NCI-H82 (cell line): ENCODE measurements around the gene SAPCD1.

Source experiments
- DNase-seq: peaks from one replicate; lab custom pipeline; 2025; lab: John Stamatoyannopoulos, UW

SAPCD1 gene

DNA sequence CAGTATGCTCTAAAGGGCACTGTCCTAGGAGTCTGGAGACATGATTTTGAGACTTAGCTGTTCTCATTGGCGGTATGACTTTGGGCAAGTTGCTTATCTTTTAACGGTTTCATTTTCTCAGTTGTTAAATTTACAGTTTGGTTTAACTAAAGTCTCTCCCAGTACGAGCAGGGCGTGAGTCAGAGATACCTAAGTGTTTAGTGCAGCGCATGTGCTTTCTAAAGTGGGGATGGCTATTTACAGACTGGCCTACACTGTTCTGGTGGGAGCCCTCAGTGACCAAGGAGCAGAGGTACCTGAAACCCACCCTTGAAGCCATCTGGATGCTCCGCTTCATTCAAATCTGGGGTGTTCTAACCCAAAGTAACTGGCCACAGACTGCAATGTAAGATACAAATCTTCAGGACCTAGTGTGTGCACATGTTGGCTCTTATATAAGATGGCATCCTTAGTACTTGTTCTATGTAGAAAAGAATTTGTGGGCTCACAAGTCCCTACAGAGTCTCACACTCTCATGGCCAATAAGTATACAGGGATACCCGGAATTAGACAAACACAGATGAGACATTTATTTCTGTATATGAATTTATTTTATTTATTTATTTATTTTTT lies 11.9 kb upstream of the SAPCD1 start:
- DNase-seq = no peak

DNA sequence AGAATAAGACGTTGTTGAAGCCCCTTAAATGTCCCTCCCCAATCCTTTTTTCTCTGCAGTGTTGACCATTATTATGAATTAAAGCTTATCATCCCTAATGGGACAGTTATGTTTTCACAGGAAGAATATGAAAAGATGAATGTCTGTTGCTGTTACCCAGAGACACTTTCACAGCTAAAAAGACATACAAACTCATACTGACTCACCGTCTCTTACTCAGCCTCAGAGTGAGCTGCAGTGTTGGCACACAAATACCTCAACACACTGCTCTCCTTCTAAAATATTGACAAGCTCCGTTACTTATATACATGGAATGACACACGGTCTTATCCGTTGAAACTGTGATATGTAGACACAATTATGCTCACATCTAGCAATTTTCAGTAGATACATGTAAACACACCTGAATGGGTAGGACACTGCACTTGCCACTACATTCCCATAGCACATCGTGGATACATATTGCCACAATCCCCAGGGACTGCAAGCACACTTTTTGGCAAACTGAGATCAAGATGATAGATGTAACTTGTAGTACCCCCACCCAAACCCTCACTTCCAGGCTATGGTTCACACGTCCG lies 9.6 kb upstream of the SAPCD1 start:
- no peak for DNase-seq

DNA sequence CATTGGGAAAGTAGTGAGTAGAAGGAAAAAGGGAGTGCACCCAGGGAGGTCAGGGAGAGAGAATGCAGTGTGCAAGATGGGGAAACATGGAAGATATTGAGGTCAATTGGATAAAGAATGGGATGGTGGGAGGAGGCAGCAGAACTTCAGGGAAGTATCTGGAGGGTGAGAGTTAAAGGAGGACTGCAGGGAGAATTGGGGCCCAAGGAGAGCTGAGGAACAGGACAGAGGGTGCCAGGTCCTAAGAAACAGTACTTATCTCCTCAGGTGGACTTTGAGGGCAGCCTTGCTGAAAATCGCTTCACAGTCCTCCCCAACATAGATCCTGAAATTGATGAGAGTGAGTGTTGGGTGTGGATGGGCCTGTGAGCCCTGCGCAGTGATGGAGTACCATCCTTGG lies 4.2 kb upstream of the SAPCD1 start:
- no peak for DNase-seq

DNA sequence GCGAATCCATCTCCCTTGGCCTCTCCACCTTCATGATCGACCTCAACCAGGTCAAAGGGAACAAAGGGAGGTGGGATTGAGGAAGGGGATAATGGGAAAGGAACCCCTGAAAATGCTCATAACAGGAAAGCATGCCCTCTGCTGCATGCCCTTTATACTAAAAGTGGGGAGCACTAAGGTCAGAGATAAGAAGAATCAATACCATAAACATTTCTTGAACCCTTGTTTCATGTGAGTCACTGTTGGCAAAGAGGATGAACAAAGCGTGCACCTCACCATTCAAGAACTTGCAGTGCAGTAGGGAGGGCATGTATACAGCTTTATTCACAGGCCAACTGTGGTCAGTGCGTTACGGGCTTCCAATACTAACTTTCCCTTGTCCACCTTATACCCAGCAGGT lies 1.7 kb upstream of the SAPCD1 start:
- no peak for DNase-seq

DNA sequence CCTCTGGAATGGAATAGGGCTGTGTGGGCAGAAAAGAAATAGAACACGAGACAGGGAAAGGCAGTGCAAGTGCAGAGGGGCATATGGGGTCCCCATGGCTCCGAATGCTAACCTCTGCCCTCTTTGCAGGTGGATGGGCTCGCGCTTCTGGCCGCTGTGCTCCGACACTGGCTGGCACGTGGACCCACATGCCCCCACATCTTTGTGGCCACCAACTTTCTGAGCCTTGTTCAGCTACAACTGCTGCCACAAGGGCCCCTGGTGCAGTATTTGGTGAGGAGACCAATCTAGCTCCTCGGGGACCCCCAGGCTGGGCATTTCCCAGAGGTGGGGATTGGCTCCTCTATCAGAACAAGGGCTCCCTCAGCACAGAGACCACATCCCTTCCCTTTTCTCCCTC lies 1.1 kb upstream of the SAPCD1 start:
- DNase-seq = no peak

DNA sequence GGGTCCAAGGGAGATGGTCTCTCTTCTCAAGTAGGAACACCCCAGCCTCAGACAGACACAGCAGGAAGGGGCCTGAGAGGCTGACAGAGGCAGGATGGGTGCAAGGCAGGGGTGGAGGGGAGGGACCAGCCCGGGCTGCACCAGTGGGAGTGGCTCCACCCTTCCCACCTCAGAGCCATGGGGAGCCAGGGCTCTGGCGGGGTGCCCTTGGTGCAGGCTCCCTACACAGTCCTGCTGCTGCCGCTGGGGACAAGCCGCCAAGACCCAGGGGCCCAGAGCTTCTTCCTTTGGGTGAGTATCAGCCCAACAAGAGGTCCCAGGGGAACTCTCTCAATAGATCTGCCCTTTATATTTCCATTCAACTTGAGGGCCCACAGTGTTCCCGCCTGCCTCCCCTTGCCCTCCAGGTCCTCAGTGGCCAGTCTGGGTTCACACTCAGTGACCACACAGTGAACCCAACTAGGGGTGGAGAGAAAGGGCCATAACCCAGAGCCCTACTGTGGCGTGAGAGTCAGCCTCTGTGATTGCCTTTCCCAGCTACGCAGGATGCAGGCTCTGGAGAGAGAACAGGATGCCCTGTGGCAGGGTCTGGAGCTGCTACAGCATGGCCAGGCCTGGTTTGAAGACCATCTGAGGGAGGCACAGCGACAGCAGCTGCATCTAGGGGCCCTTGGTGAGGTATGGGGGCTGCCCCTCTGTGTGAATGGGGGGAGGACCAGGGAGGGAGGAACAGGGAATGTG lies 592 bp downstream of the SAPCD1 start:
- no peak for DNase-seq

DNA sequence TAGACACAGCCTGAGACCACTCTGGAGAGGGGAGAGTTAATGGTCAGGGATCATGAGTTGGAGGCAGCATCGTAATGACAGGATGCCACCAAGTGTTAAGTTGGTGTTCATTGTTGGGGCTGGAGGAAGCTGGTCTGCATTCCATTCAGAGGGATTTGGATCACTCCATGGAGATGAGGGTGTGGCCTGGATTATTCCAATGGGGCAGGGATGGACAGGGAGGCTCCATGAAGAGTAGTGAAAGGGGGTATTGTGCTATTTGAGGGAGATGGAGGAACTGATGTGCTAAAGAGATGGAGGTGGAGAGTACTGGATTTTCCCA lies 1.1 kb downstream of the SAPCD1 start:
- DNase-seq = peak; percentile 70

DNA sequence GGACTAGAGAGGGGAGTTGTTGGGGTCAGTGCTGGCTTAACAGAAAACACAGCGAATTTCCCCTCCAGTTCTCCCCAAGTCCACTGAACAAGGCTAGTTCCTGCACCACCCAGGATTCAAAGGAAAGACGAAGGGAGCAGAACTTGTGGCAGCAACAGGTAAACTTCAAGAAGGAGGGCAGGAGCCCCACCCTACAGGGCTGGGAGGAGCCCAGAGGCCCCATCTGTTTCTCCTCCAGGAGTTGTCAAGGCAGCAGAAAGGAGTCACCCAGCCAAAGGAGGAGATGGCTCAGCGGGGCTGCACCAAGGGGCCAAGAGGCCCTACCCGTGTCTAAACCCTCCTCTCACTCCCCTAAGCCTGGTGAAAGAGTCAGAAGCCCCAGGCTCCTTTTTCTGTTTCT lies 1.7 kb downstream of the SAPCD1 start:
- DNase-seq = peak; percentile 25

DNA sequence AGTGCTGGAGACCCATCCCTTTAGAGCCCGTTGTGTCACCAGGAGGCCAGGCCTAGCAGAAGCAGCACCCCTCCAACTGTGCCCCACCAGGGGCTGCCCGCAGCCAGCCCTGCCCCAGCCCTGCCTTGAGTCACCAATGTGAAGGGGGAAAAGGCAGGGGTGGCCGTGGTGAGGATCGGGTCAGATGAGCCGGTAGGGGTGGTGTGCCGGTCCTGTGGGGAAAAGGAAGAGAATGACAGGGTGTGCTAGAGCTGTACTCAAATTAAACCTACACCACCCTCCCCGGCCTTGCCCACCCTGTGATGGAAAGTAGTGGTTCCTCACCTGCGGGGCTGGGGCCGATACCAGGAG lies 3.1 kb downstream of the SAPCD1 start:
- no peak for DNase-seq

DNA sequence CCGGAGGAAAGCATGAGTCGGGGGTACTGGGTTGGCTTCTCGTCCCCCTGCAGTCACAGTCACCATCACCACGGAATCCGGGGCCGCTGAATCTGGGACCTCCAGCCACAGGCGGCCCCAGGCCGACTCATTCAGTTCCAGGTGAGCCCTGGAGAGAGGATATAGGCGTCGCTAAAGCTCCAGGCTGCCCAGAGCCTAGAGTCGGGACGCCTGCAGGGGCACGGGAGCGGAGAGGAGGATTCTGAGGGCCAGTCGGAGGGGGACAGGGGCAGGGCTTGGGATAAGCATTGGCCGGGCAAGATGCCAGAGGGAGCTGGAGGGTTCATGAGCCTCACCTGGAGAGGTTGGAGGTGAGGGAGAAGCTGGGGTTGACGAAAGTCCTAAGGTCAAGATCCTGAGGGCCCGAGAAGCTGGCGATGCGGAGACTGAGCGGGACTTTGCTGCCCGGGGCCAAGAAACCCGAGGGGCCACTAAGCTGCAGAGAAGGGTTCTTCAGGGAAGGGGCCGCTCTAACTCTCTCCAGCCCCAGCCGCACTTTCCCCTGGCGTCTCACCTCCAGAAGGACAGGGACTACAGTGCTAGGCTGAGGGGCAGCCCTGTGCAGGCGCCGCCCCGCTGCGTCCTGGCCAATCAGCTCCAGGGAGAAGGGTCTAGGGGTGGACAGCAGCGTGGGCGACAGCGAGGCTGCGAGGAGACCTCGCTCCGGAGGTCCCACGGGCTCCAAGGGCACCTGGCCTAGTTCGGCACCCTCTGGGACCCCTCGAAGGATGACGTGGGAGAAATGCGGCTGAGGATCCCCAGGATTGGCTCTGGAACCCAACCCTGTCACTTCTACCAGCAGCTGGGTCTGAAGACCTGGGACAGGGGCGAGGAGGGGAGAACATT lies 3.7 kb downstream of the SAPCD1 start:
- DNase-seq = peak; percentile 77

DNA sequence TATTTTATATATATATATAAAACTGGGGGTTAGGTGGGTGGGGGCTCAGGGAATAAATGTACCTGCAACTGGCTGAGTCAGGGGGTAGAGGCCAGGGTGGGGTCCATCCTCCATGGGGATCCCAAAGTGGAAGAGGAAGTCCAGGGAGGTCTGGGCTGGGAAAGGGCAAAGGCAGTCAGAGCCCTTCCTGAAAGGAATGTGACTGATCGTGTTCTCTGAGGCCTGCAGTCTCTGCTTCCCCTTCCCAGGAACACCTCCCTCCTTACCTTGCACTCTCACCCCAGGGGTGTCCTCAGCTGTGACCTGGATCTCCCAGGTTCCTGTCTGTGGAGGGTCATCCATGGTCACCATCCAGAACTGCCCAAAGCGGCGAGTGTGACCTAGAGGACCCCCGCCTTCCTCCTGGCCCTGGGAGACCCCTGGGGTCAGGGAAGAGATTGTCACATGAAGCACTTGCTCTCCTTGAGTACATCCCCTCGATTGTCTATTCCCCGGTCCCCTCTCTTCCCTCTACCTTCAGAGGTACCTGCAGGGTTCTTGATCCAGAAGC lies 4.7 kb downstream of the SAPCD1 start:
- no peak for DNase-seq

DNA sequence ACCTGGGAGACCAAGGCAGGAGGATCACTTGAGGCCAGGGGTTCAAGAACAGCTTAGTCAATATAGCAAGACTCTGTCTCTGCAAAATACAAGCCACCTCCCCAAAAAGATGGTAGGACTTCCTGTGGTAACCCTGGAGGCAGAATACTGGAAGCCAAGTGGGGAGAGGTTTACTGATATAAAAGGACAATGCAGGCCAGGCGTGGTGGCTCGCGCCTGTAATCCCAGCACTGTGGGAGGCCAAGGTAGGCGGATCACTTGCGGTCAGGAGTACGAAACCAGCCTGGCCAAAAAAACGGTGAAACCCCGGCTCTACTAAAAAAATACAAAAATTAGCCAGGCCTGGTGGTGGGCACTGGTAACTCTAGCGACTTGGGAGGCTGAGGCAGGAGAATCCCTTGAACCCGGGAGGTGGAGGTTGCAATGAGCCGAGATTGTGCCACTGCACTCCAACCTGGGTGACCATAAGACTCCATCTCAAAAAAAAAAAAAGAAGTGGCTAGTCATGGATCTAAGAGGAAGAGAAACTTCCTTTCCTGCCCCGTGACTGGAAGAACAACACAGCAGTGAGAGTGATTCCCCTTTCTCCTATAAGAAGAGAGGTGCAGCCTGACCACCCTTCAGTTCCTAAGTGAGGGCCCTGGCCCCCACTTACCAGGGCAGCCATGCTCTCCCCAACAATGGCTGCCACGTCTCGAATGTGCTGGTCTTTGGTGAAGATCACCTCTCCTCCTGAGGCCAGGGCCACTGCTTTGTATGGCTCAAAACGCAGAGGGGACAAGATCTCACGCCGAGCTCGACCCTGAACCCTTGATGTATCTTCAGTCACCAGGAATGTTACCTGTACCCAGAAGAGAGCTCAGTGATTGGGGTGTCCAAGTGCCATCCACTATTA lies 6.2 kb downstream of the SAPCD1 start:
- no peak for DNase-seq

DNA sequence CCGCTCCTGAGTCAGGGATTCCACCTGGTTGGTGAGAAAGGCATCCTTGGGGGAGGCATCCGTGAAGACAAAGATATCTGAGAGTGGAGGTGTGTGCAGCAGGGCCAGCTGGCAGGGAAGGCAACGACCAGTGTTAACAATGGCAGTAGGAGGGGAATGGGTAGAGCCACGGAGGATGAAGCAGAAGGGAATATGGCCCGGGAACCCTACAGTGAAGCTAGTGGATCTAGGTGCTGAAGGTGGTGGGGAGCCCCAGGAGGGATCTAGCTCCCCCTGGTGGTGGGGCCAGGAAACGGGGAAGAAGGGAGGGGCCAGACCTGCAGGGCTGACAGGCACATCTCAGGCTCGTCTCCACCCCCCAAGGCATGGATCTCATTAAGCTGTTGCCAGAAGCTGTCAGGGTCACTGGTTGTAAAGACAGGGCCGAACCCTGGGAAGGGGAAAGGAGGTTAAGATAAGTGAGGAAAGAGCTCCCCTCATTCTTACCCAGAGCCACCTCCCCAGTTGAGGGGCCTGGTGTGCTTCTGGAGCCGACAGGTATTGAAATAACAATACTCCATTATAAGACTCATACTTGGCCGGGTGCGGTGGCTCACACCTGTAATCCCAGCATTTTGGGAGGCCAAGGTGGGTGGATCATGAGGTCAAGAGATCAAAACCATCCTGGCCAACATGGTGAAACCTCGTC lies 7.4 kb downstream of the SAPCD1 start:
- DNase-seq = peak; percentile 94

DNA sequence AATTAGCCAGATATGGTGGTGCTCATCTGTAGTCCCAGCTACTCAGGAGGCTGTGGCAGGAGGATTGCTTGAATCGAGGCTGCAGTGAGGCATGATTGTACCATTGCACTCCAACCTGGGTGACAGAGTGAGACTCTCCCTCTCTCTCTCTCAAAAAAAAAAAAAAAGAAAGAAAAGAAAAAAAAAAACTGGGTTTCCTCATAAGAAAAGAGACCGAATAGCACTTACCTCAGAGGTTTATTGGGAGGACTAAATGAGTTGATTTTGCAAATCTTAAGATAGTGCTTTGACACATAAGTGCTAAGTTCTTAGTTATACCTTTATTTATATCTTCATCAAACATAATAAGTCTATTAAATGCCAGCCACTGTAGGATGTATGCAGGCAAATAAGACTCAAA lies 8.4 kb downstream of the SAPCD1 start:
- DNase-seq = no peak

DNA sequence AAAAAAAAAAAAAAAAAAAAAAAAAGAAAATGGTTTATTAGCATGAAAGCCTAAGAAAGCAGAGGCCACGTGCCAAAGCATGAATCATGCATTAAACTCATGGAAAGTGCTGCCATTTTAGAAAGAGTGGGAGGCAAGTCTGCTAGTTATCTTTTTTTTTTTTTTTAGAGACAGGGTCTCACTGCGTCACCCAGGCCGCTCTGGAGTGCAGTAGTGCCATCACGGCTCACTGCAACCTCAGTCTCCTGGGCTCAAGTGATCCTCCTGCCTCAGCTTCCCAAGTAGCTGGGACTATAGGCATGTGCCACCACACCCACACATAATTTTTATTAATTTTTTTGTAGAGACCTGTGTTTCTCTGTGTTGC lies 9.5 kb downstream of the SAPCD1 start:
- no peak for DNase-seq

DNA sequence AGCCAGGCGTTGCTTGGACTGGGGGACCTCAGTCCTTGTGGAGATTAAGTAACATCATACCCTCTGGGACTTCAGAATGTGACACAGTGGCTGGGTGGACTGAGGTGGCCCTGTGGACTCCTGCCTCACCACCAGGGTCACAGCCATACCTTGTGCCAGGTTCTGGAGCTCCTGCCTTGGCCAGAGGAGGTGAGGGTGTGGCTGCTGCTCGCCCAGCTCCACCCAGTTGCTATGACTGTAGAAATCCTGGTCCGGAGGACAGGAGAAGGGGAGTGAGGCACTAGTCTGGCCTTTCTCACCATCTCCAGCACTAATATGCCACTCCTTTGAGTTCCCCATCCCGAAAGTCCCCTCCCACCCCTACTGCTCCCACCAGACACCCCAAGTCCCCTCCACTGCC lies 12.7 kb downstream of the SAPCD1 start:
- DNase-seq = peak; percentile 26

DNA sequence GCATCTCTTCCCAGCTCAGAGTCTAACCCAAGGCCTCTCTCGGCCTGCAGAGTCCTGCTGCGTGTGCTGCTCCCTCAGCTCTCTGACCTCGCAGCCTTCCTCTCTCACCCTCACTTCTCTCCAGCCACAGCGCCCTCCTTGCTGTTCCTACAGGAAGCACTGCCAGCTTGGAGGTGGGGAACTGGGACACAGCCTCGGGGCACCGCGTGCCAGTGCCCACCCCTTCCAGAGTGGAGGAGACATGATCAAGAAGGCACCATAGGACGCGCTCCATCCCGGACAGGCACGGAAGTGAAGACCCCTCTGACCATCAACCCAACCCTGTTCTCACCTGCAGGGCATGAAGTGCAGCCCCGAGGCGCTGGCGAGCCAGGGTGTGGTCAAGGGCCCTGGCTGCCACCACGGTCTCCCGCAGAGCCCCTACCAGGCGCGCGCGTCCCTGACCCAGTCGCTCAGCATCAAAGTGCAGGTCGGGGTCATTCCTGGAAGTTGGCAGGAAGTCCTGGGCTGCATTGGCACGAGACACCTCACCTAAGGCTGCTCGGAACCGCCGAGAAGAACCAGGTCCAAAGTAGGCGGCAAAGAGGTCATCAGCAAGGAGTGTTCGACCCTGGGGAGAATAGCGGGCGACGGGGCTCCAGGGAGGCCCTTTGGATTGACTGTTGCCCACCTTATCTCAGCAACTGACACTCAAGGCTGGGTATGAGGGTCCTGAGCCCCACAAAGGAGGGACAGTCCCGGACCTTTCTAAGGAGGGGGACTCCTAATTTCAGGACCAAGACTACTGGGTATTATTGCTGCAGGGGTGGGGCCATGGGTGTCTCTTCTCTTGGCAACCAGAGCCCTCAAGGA lies 13.4 kb downstream of the SAPCD1 start:
- no peak for DNase-seq

DNA sequence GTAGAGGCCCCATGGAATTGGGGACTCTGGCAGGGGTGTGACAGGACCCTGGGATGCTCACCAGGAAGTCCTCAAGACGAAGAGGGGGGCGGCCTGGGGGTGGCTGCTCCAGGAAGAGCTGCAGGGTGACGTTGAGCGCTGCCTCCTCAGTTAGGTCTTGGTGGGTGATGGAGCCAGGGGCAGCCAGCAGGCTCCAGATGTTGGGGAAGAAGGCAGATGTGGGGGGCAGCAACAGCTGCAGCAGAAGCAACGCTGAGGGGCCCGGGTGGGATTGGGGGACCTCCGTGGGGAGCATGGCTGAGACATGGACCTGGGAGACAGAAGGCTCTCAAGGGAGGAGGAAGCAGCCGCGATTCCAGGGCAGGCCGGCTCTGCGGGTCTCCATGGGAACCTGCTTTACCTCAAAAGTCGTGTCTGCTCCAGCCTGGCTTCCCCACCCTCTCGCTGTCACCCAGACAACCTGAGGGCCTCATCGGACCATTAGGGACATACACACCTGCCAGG lies 14.1 kb downstream of the SAPCD1 start:
- DNase-seq = no peak

DNA sequence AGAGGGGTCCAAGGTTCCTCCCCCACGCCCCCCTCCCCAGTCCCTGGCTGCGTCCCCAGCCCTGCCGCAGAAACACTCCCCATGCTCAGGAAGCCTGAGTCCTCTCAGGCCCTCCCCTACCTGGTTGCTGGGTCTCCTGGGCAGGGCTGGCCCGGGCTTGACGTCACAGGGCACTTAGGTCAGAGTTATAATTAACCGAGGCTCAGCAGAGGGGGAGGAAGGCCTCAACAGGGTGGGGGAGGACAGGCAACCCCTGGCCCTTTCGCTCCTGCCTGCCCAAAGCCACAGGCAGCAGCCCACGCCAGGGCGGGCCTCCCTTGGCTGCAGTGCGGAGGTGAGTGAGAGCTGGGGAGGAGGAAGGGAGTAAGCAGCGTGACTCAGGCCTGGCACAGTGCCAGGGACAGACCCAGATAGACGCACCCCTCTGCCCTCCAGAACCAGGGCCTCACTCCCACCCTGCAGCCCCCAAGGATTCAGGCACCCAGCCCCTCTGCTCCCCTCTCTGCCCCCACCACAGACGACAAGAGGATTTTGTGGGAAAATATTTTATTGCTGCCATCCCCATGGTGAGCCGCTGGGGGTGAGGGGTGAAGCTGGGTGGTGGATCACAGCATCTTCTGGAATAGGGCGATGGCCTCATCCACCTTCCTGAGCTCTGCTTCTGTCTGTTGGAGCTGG lies 14.7 kb downstream of the SAPCD1 start, which contains the start of gene VWA7:
VWA7 (minus strand) TSS at position 340 of the 678 bp plus-strand sequence. CDS start 549 bp downstream, outside the sequence.
- DNase-seq = peak; percentile 71
